ENCODE data around the gene LCAT.

LCAT gene

DNA sequence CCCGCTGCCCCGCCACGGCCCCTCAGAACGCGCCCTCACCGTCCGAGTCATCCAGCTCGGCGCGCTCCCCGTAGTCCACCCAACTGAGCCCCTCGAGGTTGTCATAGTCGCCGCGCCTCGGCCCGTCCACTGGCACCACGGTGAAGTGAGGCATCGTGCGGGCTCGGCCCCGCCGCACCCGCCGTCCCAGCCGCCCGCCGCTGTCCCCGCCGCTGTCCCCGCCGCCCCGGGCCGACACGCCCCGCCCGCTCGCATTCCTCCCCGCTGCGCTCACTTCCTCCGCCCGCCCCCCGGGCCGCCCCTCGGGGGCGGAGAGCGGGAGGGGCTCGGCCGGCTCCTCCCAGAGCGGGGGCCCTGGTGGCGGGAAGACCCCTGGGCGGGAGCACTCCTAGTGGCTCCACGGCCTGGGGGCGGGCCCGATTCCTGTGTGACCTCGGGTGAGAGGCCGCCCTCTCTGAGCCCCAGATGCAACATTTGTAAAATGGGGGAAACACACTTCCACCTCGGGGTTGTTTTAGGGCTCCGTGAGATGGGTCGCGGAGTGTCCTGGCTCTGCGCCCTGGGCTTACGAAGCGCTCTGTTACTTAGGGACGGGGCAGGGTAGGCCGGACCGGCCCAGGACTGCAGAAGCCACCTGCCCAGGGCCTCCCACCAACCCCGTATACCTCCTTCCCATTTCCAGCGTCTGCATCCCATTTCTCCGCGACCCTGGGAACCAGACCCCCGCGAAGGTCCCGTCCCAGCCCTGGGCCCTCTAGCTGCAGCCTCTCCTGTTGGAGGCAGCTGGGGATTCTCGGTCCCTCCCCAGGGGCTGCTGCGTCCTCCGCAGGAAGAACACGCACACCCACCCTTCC is 24.7 kb upstream of the LCAT start, which contains the start of gene SLC12A4:
Gene SLC12A4, minus strand, starts transcription at position 238 of the 854 bp plus-strand sequence. Its CDS starts 84 bp downstream, at position 154.
- DNase-seq: peak; percentile 89

GRCh38 chr16:67967958-67968399 is 24.1 kb upstream of the LCAT start:
- peak; percentile 44 for DNase-seq

DNA sequence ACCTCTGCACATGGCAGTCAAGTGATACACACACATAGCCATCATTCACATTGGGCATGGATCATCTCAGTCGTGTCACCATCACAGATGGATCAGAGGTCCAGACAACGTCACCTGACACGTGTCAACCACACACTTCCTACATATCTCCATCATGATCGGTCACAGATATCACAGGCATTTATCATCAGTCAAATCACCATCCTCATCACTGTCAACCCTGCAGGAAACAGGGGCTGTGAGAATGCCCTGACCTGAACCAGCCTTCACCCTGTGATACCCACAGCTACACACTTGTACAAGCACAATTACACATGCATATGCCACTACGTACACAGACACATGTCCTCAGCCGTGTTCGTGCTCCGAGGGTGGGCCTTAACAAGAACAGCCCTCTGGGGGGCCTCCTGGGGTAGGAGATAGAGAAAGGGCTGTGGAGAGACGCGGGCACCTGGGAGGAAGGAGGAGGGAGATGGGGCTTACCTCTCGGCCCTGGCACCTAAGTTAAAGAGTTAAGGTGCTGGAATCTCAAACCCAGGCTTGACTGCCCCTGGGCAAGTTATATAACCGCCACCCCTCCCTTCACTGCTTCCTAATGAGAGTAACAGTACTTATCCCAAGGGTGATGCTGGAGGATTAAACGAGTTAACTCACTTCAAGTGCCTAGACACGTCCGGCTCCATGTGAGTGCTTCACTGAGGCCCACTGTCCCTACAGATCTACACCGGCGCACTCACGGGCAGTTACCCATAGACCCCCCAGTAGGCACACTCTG is 23.4 kb upstream of the LCAT start:
- no peak for DNase-seq

DNA sequence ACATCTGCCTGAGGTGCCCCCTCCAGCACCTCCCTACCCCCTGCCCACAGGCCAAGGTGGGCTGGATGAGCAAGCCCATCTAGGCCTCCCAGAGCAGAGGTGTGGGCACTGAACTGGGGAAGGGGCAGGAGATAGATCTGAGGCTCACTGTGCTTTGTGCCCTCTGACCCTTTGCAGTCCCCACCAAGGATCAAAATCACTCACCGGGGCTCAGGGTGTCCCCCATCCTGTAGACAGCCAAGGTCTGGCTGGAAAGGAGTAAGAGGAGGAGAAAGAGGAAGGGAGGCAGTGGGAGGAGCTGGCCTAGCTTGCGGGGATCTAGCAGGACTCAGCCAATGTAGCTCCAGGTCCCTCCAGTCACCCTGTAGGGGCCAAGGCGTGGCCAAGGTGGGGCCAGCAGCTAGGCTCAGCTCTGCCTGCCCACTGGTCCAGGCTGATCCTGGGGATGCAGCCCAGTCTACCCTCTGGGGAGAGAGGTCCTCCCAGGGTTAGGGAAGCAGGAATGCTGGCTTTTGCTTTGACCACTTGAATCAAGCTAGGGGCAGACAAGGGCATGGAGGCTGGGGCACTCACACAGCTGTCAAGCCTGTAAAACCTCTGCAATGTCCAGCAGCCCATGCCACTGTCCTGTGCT is 22.7 kb upstream of the LCAT start:
- DNase-seq: no peak

- DNase-seq: no peak
These were observed 22.0 kb upstream of the LCAT start for GRCh38 chr16:67965668-67966548.

DNA sequence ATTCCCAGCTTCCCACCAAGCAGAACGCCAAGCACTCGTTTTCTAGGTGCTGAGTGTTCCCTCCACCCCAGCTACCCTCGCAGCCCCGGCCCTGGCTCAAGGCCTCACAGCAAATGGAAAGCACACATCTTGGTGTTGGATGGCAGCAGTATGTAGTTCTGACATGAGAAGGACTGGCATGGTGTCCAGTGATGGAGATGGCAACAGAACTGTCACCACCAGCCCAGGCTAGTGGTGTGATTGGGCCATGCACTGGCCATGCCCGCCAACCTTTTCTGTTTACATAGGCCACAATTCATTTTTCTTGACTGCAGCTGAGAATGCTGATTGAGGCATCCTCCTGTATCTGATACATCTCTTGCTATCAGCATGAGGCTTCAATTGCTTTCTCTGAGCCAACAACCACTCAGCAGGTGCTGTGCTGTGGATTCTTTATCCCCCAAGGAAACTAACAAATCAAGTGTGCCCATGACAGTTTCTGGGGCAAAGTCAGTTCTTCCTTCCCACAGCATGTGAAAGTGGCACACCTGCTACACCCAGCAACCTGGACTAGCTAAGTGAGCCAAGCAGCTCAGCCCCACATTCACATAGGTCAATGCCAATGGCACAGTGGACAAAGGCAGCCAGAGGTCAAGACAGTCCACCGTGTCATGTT is 20.7 kb upstream of the LCAT start:
- DNase-seq: no peak

DNA sequence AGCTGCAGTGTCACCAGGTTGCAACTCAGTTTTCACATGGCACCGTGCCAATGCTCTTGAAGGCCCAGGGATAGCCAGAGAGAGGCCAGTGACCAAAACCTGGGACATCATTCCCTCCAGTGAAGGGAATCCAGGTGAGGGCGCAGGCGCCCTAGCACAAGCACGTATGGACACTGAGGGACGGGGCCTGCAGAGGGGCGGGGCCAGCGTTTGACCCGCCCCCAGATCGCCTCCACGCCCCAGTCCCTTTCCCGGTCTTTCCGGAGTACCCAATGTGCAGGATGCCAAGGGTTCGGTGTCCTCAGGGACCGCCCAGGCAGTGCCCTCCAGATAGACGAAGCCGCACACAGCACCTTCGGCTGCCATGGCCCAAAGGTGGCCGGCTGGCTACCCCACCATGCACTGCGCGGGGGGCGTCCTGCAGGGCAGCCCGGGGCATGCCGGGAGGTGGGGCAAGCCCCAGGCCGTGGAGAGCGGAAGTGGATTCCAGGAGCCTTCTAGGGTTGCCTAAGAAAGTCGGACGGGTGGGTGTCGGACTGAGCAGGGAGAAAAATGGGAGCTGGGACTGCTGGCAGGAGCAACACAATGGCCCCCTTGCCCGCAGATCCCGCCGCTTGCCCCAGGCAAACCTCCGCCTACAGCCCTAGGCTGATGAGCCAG is 19.9 kb upstream of the LCAT start:
- no peak for DNase-seq

DNA sequence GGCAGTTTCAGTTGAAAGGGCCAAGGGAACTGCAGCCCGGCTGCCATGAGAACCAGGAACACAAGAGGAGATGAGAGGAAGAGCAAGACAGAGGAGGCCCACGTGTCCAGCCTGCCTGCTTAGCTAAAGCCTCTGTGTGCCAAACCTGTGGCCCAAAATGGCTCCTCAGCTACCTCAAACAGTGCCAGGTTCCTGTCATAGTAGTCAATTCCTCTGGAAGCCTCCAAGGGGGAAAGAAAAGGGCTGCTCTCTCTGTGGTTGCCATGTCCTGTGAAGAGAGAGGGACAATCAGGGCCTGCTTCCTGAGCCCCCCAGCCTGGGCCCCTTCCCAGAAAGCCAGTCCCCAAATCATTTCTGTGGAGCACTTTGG is 19.4 kb upstream of the LCAT start:
- DNase-seq: no peak

GRCh38 chr16:67962135-67962534 is 18.2 kb upstream of the LCAT start:
- no peak for DNase-seq

DNA sequence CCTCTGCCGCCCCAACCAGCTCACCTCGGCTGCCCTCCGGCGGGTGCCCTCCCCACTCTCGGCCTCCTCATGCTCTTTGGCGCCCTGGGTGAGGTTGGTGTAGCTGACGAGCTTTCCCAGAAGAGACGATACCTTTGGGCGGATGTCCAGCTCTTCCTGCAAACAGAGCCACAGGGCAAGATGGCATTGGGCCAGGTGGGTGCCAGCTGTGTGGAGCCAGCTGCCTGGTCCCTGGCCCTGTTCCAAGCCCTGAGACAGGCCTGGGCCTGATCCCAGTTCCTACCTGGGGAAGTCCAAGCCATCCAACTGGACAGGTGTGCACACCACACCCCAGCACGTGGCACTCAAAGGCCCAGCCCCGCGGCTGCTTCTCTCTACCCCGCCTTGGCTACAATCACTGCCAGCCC is 17.6 kb upstream of the LCAT start:
- no peak for DNase-seq

- DNase-seq: no peak
These were observed 15.8 kb upstream of the LCAT start for GRCh38 chr16:67959536-67960329.

DNA sequence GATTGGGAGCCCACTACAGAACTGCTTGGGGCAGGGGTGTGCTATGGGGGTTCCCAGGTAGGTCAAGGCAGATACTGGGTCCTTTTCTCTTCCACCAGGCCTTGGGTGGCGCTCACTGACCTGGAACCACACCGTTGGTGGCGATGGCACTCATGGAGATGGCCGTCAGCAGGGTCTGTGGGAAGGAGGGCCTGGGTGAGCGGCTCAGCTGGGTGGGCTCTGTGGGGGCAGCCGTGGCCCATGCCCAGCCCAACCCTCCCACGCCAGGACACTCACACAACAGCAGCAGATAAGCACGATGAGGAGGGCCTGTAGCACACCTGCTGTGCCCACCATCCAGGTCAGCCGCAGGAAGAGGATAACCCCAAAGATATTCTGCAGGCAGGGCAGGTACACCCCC is 13.7 kb upstream of the LCAT start:
- no peak for DNase-seq

DNA sequence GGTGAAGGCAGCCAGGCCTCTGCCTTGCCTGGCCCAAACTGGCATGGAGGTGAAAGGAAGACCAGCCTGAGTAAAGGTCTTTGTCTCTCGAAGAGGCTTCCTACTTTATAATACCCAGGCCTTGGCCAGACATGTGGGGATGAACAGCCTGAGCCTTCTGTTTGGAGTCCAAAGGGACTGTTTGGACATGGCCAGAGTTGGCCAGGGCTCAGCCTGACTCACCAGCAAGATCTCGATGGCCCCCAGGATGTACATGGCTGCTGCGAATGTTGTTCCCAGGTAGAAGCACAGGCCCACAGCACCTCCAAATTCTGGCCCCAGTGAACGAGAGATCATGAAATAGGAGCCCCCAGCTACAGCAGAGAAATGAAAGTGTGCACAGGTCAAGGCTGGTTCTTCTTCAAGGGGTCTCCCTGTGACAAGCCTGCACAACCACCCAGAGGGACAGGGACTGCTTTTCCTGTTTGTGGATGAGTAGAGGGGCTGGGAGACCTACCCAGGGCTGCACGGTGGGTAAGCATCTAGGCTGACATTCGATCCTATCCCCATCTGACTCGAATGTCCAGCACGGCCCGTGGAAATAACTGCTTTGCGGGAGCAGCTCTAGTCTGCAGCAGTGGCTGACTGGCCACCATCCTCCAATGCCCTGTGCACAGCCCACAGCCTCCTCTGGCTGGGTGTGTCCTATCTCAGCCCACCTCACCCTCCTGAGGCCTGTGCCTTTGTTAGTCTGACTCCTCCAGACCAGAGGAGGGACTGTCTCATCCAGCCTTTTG is 10.7 kb upstream of the LCAT start:
- no peak for DNase-seq

DNA sequence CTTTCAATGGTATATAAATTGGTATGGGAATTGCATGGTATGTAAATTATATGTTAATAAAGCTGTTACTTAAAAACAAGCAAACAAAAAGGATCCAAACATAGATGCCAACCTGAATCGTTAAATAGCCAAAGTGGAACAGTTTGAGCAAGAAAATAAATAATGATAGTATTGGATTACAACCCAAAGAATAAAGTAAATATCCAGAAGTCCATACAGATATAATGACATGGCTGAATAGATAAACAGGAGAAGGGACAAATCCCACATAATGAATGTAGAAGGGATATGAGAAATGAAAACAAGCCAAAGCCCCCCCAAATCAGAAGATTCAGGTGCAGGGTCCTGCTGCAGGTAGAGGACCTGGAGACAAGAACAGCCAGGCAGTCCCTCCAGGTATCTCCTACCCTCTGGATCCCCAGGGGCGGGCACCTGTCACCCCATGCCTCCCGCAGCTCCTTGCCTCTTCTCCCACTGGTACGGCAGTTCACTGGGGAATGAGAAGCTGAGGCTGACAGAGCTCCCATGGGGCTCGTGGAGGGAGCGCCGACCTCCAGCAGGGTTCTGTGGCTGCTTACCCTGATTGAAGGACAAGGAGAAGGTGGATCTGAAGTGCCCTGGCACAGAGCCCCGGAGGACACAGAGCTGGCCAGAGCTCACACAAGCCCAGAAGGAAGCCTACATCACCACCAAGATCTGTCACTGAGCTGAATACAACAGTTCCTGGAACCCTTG is 9.9 kb upstream of the LCAT start:
- no peak for DNase-seq

GRCh38 chr16:67951485-67951884 is 7.6 kb upstream of the LCAT start:
- DNase-seq: no peak

- DNase-seq: no peak
These were observed 6.5 kb upstream of the LCAT start for GRCh38 chr16:67950335-67950843.

DNA sequence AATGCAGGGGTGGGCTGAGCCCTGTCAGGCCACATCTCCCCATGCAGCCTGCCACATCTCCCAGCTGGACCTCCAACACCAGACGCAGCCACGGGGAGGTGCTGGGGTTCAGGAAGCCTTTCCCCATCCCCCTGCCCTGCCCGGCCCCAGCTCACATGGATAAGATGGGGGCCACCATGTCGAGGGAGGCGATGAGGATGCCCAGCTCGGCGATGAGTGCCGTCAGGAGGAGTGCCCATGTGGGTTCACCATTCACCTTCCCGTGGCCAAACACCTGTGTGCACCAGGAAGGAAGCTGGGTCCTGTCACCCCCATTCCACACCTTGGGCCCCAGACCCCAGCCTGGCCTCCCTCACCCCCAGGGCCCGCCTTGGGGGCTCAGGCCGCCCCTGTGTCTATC is 5.7 kb upstream of the LCAT start:
- DNase-seq: no peak

- no peak for DNase-seq
These were observed 4.1 kb upstream of the LCAT start for GRCh38 chr16:67948015-67948414.

All from activated naive CD4-positive, alpha-beta T cell treated with anti-CD3 and anti-CD28 coated beads, Interleukin-2, amount 50 U/mL, for 16 hours (primary cell).